OCI-LY3 (cell line): Measurements from ENCODE around the gene ADAMTS2.

Source experiments
- H2AFZ ChIP-seq: fragments of 200-600, 300-600 bp; shearing (Covaris generic); 2 replicates; pipeline ENCODE4 v1.6.0; 2014; ENCODE audit warnings: antibody characterized with exemption, low read depth, low read length
- H3K27ac ChIP-seq: fragments of 200-600, 300-600 bp; sonication (generic); 2 replicates; pipeline ENCODE4 v1.5.1; 2014; ENCODE audit warnings: mild to moderate bottlenecking, low read length, moderate library complexity, mixed read lengths
- H3K27me3 ChIP-seq: fragments of 200-600, 300-600 bp; sonication (generic); 2 replicates; pipeline ENCODE4 v1.6.1; 2014; ENCODE audit warnings: low read depth, low read length, mixed read lengths
- H3K36me3 ChIP-seq: fragments of 200-600, 300-600 bp; sonication (generic); replicated peaks from 2 replicates; pipeline ENCODE3; 2014; ENCODE audit warnings: low read depth, low read length, mixed read lengths
- H3K4me1 ChIP-seq: fragments of 300-600, 200-600 bp; sonication (generic); 2 replicates; pipeline ENCODE4 v1.6.1; 2014; ENCODE audit warnings: low read length, mixed read lengths
- H3K4me2 ChIP-seq: fragments of 200-600, 300-600 bp; sonication (generic); 2 replicates; pipeline ENCODE4 v1.6.1; 2014; ENCODE audit warnings: low read length, mixed read lengths
- H3K4me3 ChIP-seq: fragments of 300-600, 200-600 bp; sonication (generic); 2 replicates; pipeline ENCODE4 v1.5.1; 2014; ENCODE audit warnings: antibody characterized with exemption, mild to moderate bottlenecking, low read length, moderate library complexity
- H3K79me2 ChIP-seq: fragments of 300-600, 200-600 bp; shearing (Covaris generic); 2 replicates; pipeline ENCODE4 v1.6.1; 2014; ENCODE audit warnings: mild to moderate bottlenecking, low read length, mixed read lengths
- H3K9ac ChIP-seq: fragments of 300-600, 200-600 bp; shearing (Covaris generic); 2 replicates; pipeline ENCODE4 v1.6.0; 2014; ENCODE audit warnings: mild to moderate bottlenecking, low read length, moderate library complexity
- H3K9me3 ChIP-seq: fragments of 200-600, 300-600 bp; shearing (Covaris generic); 2 replicates; pipeline ENCODE4 v1.6.1; 2014; ENCODE audit warnings: low read length, mixed read lengths; ENCODE audit not compliant: insufficient read depth
- H4K20me1 ChIP-seq: fragments of 200-600, 300-600 bp; sonication (generic); 2 replicates; pipeline ENCODE4 v1.6.1; 2016; ENCODE audit warnings: low read length, mixed read lengths; ENCODE audit not compliant: insufficient read depth
- CTCF ChIP-seq: fragments of 200-600, 300-600 bp; sonication (generic); IDR thresholded peaks from 2 replicates; pipeline ENCODE4 v1.5.1; 2014; ENCODE audit warnings: antibody characterized with exemption, low read length, low read depth
- EZH2phosphoT487 ChIP-seq: fragments of 200-600 bp; shearing (Covaris generic); IDR thresholded peaks from 2 replicates; pipeline ENCODE4 v1.6.1; 2018; ENCODE audit warnings: antibody characterized with exemption, mixed run types, low read depth

The ADAMTS2 gene

GRCh38 chr5:179298181-179298993, 46.9 kb downstream of the ADAMTS2 start:
- H3K4me1 ChIP-seq = no peaks in the 10 kb centered on the region
- H3K4me3 ChIP-seq = no peak overlapping the region
- no peak overlapping the region for H2AFZ ChIP-seq
- H3K4me2 ChIP-seq = no peak overlapping the region
- H3K79me2 ChIP-seq = no peaks in the 10 kb centered on the region
- TF ChIP-seq CTCF (no peak), EZH2phosphoT487 (no peak)
- no peaks in the 10 kb centered on the region for H3K27me3 ChIP-seq
- H3K9ac ChIP-seq = no peak overlapping the region
- H4K20me1 ChIP-seq = no peaks in the 10 kb centered on the region
- no peak overlapping the region for H3K27ac ChIP-seq
- H3K9me3 ChIP-seq = no peaks in the 10 kb centered on the region
- no peaks in the 10 kb centered on the region for H3K36me3 ChIP-seq

- H4K20me1 ChIP-seq = no peaks in the 10 kb centered on the region
- no peaks in the 10 kb centered on the region for H3K4me1 ChIP-seq
- TF ChIP-seq EZH2phosphoT487 (no peak), CTCF (no peak)
- H2AFZ ChIP-seq = no peak overlapping the region
- H3K4me3 ChIP-seq = no peak overlapping the region
- H3K79me2 ChIP-seq = no peaks in the 10 kb centered on the region
- H3K4me2 ChIP-seq = no peak overlapping the region
- H3K27me3 ChIP-seq = no peaks in the 10 kb centered on the region
- H3K27ac ChIP-seq = no peak overlapping the region
- no peak overlapping the region for H3K9ac ChIP-seq
- H3K36me3 ChIP-seq = no peaks in the 10 kb centered on the region
- no peaks in the 10 kb centered on the region for H3K9me3 ChIP-seq
Observed at GRCh38 chr5:179297486-179298180, 47.6 kb downstream of the ADAMTS2 start.

GRCh38 chr5:179297026-179297425, 48.2 kb downstream of the ADAMTS2 start:
- Histone ChIP-seq H3K27me3 (no peaks in the 10 kb centered on the region), H3K27ac (no peak overlapping the region), H3K4me2 (no peak overlapping the region), H2AFZ (no peak overlapping the region), H3K36me3 (no peaks in the 10 kb centered on the region), H3K4me3 (no peak overlapping the region), H3K79me2 (no peaks in the 10 kb centered on the region), H4K20me1 (no peaks in the 10 kb centered on the region), H3K9ac (no peak overlapping the region), H3K9me3 (no peaks in the 10 kb centered on the region), H3K4me1 (no peaks in the 10 kb centered on the region)
- TF ChIP-seq EZH2phosphoT487 (no peak), CTCF (no peak)

- Histone ChIP-seq H3K4me3 (no peak overlapping the region), H3K79me2 (no peaks in the 10 kb centered on the region), H3K27ac (no peak overlapping the region)
Observed at GRCh38 chr5:179296150-179296821, 49.0 kb downstream of the ADAMTS2 start.

More at GRCh38 chr5:179296150-179296821, 49.0 kb downstream of the ADAMTS2 start:
- no peak overlapping the region for H3K9ac ChIP-seq
- H3K27me3 ChIP-seq = no peaks in the 10 kb centered on the region
- TF ChIP-seq EZH2phosphoT487 (no peak), CTCF (no peak)
- no peaks in the 10 kb centered on the region for H3K9me3 ChIP-seq
- no peaks in the 10 kb centered on the region for H3K4me1 ChIP-seq
- H4K20me1 ChIP-seq = no peaks in the 10 kb centered on the region
- H3K4me2 ChIP-seq = no peak overlapping the region
- no peaks in the 10 kb centered on the region for H3K36me3 ChIP-seq
- H2AFZ ChIP-seq = no peak overlapping the region
